GM11168 (cell line): ENCODE results near the gene VSTM2B.

Experiments used
- in situ Hi-C: fragments of 300-500 bp; cut with MboI; formaldehyde crosslinking; loops from one replicate; pipeline ENCODE4 v1.12.0; 2022; ENCODE audit warnings: low sequenced_read_pairs; ENCODE audit not compliant: unreplicated experiment

Gene VSTM2B

DNA sequence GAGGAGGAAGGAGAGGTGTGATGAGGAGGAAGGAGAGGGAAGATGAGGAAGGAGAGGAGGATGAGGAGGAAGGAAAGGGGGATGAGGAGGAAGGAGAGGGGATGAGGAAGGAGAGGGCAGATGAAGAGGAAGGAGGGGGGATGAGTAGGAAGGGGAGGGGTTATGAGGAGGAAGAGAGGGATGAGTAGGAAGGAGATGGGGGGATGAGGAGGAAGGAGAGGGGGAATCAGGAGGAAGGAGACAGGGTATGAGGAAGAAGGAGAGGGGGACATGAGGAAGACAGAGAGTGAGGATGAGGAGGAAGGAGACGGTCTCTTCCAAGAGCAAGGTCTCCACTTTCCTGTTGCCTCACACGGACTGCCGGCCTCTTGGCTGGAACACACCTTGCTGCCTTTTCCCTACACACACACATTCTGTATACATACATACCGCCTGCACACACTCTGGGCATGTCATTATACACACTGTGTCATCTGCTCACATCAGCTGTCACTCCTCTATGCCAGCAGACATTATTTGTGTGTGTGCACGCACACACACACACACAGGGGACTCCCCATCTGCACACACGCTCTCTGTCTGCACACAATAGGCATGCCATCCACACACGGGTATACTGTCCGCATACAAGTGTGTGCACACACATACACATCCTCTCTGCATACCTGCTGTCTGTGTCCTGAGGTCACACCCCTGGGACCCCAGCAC is 11.1 kb upstream of the VSTM2B start:
- in situ Hi-C loops, result no loop called here

DNA sequence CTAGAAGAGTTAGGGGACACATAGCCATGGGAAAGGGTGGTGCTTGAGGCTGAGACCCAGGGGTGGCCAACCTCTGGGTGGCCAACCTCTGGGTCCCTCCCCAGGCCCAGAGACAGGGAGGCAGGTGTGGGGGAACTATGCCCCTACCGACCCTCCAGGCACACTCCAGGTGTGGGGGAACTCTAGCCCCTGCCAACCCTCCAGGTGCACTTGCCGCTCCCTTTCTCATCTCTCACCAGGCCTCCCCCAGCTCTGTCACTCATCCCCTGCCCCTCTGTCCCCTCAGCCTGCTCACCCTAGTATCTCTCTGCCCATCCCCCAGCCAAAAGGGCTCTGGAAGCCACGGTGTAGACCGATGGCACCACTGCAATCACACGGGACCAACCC is 10.6 kb upstream of the VSTM2B start:
- in situ Hi-C loops, result no loop called here

DNA sequence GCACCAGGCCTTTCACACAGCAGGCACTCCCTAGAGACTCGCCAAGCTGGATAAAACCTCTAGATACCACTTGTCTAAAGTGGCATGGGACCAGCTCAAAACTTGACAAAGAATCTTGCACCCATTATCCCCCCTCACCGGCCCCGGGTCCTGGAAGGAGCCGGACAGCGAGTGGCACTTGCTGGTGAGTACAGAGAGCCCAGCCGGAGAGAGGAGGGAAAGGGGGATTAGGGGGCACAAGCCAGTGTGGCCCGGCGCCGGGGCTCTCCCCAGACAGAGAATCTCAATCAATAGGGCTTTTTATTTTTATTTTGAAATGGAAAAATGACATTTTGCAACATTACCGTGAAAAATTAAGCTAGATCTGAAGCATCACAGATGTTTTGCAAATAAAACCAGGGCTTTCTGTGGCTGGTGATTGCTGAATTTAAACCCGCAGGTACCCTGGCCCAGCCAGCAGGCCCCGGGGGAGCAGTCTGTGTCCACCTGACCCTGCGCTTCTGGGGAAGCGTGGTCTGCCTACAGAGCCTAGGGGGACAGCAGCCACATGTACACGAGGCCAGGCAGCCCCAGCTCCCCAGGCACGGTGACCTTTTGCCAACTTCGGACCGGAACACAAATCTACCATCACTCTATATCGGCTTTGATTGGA is 10.0 kb upstream of the VSTM2B start:
- in situ Hi-C loops, result no loop called here

DNA sequence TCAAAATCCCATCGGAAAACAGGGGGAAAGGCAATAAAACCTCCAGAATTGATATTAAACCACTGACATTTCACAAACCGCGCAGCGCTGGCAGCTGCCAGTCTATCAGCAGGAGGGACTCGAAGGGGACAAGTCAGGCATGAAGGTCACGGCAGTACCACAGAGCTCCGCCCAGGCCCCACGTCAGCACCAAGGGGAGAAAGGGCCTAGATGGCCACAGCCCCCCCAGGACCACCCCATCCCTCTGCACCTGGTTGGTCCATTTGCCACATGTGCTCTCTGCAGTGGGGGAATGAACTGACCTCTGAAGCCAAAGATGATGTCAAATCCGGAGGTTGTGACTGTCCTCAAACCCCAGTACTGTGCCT is 9.5 kb upstream of the VSTM2B start:
- in situ Hi-C loops, result no loop called here

DNA sequence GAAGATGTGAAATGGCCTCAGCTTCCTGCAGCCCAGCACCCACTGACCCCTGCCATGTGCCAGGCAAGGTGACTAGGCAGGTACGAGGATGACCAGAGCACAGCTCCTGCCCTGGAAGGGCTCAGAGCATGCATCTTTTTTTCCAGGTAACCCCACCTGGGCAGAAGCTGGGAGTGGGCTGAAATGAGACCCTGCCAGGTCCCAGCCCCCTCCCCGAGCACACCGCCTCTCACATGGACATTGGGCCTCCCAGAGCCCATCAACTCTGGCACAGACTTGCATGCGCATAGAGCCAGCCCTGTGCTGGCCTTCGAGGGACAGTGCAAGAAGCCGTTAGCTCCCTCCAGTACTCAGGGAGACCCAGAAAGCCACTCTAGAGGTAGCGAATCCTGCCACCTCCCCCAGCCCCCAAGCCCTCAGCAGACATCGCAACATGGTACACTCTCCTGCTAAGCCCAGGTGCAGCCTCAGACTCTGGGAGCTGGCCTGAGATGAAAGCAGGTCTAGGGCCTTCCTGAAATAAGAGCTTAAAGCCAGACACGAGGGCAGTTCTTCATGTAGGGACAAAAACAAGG is 8.9 kb upstream of the VSTM2B start:
- in situ Hi-C loops, result no loop called here

DNA sequence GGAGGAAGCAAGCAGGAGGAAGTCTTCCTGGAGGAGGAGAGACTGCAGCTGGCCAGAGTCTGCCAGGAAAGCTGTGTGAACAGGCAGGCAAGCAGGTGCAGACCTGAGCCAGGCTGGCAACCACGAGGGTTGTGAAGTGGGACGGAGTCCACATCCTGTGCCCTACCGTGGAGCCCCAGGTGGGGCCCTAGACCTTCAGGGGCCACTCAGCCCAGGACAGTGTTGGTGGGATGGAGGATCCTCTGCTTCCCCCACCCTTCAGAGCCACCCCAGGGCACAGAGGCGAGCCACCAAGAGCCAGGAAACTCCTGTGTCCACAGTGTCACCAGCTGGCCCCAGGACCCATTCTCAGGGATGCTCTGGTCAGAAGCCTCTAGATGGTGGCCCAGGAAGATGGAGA is 8.4 kb upstream of the VSTM2B start:
- in situ Hi-C loops, result no loop called here

DNA sequence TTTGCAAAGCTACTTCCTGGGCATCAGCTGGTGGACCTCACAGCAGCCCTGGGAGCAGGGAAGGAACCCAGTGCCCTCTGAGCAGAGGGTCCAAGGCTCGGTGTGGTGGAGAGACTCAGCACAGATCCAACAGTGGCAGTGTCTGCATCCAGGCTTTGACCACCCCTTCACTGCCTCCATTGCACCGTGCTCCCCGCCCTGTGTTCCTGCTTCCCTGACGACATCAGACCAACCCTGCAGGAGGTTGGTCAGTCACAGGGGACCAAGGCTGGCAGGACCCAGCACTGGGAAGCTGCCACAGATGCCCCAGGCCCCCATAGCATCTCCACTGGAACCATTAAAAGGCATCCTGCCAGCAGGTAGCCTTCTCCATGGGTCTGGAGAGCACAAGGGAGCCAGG is 7.8 kb upstream of the VSTM2B start:
- in situ Hi-C loops, result no loop called here

DNA sequence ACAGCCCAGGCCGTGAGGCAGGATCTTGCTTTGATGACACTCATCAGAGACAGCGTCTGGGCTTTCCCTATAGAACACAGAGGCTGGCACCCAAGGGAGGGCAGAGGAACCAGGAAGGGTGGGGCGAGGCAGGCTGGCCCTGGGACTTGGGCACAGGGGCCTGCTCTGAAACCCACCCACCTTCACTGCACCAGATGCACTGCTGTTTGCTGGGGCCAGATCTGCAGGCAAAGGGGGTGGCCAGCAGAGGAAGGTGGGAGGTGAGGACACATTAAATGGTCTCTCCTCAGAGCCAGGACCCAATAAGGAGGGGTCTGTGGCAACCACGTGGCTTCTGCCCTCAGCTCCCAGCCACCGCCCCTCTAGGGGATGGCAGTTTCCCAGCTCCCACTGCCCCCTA is 6.6 kb upstream of the VSTM2B start:
- in situ Hi-C loops, result no loop called here

DNA sequence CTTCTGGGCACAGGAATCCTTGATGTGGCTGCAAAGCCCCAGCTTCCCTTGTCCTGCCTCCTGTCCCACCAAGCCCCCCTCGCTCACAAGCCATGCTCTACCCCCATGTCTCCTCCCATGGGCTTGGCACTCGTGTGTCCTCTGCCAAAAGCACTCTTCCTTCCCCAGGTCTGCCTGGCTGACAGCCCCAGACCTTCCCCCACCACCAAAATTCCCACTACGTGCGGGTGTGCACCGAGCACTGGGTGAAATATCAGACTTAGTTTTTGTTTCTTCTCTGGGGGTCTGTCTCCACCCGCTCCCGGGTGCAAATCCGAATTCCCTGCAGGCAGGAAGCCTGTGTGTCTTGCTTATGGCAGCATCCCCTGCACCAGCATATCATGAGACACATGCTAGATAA is 5.9 kb upstream of the VSTM2B start:
- in situ Hi-C loops, result no loop called here

DNA sequence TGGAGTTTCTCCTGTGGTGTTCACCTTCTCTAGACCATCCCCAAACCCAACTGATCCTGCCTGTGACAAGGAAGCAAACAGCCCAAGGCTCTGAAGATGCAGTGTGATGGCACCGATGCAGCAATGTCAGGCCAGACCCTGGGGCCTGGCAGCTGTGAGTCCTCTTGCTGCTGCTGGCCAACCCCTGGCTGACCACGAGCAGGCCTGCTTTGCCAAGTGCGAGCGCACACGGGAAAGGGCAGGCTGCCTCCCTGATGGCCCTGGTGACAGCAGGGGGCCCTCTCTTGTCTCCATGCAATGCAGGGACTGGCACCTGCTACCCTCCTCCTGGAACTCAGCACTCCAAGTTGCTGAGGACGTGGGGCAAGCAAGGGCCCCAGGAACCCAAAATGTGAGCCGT is 5.4 kb upstream of the VSTM2B start:
- in situ Hi-C loops, result no loop called here

DNA sequence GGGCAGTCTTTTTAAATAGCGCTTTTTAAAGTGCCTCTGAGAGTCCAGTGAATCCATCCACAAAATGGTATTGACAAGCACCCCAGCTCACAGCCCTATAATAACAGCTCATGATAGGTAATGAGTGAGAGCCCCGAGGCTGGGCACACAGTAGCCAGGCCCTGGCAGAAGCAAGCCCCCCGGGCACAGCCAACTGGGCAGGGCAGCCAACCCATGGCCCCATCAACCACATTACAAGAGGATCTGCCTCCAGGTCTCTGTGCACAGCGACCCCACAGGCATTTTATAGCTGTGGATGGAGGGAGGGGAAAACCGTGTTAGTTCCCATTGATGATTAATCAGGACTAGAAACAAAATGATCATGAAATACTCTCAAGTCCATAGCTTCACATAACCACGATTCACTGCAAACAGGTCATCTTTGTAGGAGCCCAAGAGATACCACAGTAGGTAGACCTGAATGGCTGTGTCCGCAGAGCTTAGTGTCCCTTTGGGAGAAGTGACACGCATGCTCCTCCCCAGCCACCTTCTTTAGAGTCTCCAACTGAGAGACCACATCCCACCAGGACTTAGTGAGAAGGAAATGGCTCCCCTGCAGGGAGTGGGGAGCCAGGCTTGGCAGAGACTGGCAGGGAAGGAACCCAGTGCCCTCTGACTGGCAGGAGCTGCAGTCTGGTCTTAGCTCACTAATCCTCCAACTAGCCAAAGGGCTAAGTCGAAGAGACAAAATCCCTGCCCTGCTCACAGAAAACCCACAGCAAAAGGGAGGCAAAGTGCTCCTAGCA is 4.3 kb upstream of the VSTM2B start:
- in situ Hi-C loops, result no loop called here

DNA sequence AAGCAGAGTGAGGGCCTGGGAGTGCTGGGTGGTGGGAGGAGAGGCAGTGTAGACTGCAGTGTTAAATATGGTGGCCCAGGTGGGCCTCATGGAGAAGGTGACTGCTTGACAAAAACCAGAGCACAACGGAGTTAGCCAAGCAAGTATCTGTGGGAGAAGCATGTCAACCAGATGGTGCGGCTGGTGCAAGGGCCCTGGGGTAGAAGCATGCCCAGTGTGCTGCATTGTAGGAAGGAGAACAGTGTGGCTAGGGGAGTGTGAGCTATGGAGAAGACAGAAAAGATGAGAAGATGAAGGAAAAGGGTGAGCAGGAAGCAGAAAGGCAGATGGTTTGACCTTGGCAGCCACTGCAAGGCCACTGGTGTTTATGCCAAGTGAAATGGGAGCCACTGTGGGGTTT is 2.2 kb upstream of the VSTM2B start:
- in situ Hi-C loops, result no loop called here

DNA sequence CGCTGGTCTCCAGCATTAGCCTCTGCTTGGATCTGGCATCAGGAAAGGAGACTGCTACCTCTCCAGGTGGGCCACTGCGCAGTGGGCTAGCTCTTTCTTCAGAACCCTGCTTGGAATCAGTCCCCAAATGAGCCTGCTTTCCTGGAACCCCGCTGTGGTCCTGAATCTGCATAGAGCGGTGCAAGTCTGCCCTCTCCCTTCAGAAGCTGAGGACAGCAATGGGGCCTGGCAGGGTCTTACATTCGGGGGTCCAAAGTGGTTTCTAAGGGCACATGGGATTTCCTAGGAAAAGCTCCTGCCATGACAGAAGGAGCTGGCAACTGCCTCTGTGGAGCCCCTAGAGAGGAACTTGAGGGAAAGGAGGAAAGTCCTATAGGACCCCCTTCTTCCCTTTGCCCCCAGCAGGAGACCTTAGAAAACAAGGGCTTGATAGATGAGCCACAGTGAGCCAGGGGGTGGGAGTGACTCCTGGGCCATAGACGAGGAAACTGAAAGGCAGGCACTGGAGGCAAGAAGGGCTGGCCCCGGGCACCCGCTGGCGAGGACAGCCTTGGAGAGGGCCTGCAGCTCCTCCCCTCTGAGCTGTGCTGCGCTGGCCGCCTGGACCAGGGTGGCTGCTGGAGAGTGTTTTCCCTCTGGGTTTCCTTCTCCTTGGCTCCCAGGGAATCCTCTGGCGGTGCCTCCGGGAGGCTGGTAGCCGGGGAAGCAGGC is 1.4 kb upstream of the VSTM2B start:
- in situ Hi-C loops, result no loop called here

DNA sequence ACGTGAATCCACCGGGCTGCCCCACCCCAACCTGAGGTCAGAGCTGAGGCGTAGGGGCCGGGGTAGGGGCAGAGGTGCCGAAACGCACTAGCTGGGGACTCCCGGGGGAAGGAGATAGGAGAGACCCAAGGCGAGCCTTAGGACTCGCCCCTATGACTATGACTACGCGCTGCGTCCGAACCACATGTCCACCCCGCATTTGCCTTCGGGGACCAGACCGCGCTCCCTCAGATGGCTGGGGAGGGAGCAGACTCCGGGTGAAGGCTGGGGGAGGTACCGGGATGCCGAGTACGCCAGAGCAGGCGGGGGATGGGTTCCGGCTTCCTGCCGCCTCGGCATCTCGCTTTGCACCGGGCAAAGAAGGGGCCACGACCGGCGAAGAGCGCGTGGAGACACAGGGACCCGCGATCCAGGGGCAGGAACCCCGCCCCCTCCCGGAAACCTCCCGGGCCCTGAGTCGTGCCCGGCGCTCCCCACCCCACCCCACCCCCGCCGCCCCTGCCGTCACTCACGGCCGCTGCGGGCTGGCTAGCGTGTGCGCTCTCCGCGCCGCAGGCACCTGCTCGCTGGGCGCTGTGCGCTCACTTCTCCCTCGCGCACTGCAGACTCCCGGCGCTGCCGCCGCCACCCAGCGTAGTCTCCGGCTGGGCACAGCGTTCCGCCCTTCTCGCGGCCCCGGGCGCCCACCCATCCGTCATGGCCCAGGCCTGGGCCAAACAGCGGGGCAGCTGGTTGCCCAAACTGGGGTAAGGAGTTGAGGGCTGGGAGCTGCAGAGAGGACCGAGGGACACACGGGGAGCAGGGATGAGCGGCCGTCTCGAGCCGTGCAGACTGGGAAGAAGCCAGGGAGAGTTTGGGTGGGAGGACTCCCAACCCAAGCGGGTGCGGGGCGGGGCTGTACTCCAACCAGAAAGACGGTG is 622 bp upstream of the VSTM2B start:
- in situ Hi-C loops, result no loop called here

DNA sequence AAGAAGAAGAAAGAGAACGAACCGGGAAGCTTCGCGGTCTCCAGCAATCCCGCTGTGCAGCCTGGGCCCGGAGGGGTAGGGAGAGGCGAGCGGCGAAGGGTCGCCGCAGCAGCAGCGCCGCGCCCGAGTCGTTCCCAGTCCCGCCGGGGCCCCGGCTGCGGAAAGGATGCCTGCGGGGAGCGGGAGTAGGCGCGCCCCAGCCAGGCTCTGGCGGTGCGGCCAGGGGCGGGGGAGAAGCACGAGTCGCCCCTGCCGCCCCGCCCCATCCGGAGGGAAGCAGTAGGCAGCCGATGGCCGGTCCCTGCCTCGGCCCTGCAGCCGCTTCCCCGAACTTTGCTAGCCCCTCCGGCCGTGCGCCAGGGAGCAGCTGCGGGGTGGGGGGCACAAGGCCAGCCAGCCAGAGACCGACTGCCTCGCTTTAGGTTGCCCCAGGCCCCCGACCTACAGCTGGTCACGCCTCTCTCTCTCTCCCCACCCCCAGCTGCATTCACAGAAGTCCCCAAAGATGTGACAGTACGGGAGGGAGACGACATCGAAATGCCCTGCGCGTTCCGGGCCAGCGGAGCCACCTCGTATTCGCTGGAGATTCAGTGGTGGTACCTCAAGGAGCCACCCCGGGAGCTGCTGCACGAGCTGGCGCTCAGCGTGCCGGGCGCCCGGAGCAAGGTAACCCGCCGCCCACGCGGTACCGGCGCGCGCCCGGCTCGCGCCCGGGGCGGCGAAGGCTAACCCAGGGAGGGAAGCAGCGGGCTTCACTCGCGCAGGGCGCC is 1.1 kb downstream of the VSTM2B start:
- in situ Hi-C loops, result no loop called here

DNA sequence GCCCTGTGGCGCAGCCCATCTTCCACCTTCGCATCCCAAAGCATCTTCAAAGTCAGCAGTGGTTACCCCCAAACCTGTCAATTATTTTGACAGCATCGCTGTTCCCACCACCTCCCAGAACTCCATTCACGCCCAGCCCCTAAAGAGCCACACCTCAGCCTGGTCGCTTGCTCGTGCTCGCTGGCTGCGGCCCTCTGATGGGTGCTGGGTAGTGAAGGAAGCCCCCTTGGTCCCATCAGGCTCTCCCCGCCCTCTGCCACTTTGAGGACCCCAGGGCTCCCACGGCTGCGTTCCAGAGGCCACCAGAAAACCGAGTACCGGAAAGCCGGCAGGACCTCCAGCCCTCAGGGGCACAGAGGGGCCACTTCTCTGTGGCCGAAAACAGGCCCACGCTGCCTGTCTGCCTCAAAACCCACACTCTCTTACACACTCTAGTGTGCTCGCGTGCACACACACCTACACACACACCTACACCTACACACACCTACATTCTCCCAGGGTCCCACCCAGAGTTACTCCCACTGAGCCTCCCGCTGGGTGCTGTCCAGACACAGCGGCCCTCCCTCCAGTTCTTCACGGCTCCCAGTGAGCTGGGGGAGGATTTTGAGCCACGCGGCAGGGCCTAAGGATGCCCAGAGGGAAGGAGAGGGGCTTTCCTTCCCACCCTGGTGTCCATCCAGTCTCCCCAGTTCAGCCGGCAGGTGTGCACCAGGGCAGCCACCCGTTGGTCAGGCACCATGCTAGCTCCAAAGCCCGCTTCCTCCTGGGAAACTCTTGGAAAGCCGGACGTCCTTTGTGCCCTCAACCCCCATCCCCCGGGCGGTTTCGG is 1.9 kb downstream of the VSTM2B start:
- in situ Hi-C loops, result no loop called here

DNA sequence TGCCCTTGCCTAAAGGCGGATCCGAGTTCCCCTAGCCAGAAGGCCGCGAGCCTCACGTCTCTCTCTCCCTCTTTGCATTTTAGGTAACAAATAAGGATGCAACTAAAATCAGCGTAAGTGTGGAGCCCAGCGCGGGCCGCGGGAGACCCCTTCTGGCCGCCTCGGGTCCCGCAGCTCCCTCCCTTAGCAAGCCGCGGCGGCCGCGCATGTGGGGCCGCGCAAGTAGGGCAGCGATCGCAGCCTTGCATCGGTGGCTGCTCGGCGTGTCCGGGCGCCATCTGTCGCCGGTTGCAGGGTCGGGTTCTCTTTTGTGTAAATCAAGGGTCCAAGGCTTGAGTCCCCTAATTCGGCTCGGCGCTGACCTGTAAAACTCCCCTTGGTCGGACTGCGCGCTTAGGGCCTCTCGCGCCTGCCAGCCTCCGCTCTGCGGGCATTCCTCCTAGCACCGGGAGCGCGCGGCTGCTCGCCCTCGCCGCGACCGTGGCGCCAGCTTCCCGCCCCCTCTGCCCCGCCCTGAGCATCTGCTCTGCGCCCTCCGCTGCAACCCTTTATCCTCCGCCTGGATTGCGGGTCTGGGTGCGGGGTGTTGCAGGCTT is 2.7 kb downstream of the VSTM2B start:
- in situ Hi-C loops, result no loop called here
